Measurements from ENCODE around the gene DCUN1D2. TPM values are rescaled to one million over a fixed set of nuclear protein-coding genes. Genes with fewer than 3 reads are reported as not detected.
"Not testable (repeated sequence)": the region's sequence is repeated elsewhere in the genome, so short reads cannot be mapped to it uniquely, and the experiment has no call there.

DCUN1D2 gene
- total RNA-seq, 2 experiments from 2014 or later = 9.2 to 16.5 TPM

- TF ChIP-seq CTCF (conservative IDR thresholded peaks at IDR 0.05; ENCODE audit: low read length) = peak; percentile 53; the same call in 1 of the 2 replicates
- H3K36me3 ChIP-seq (ENCODE audit: insufficient read depth, low read length); H3K9me2 ChIP-seq (ENCODE audit: insufficient read depth, low read length); H3K9me3 ChIP-seq (ENCODE audit: low read length); H4K20me1 ChIP-seq (ENCODE audit: insufficient read depth, low read length); BruUV-seq (replicated peaks); H2AFZ ChIP-seq (ENCODE audit: low read length); H3K4me3 ChIP-seq (ENCODE audit: low read depth, low read length, poor library complexity, severe bottlenecking): not testable (repeated sequence)
- intact Hi-C loops (cut with micrococcal nuclease; ENCODE audit: unreplicated experiment) = loop anchor here (2.0 kb wide), 1 partner anchor 508 kb away; no protein-coding TSS in a partner anchor
- peak; percentile 65 for DNase-seq (ENCODE audit: low spot score)
- H3K4me1 ChIP-seq (ENCODE audit: insufficient read depth, low read length, poor library complexity, severe bottlenecking) = peaks cover 35% of the 10 kb centered on the region
- POLR2A ChIA-PET = interaction anchor here (0.6 to 0.7 kb wide), 2 partner anchors 153 to 241 kb away, joined by 3 to 5 read pairs; no protein-coding TSS in a partner anchor
- H3K79me2 ChIP-seq (ENCODE audit: insufficient read depth, low read depth, low read length) = peaks cover 12% of the 10 kb centered on the region; the same call in 1 of the 2 replicates
- peak overlapping the region; percentile 100 for H3K4me2 ChIP-seq (ENCODE audit: low read length)
- CTCF ChIA-PET (ENCODE audit: unreplicated experiment) = interaction anchor here (1.2 kb wide), 1 partner anchor 12 kb away, joined by 3 read pairs; no protein-coding TSS in a partner anchor
- H3K27ac ChIP-seq (ENCODE audit: low read depth, low read length, poor library complexity, severe bottlenecking) = peak overlapping the region; percentile 94
Observed at GRCh38 chr13:113450861-113451620, 39.5 kb downstream of the DCUN1D2 start.

- H3K4me1 ChIP-seq (ENCODE audit: insufficient read depth, low read length, poor library complexity, severe bottlenecking) = peaks cover 40% of the 10 kb centered on the region
- BruUV-seq (replicated peaks); POLR2A ChIA-PET; H2AFZ ChIP-seq (ENCODE audit: low read length); H4K20me1 ChIP-seq (ENCODE audit: insufficient read depth, low read length); H3K9me3 ChIP-seq (ENCODE audit: low read length); H3K9me2 ChIP-seq (ENCODE audit: insufficient read depth, low read length); DNase-seq (ENCODE audit: low spot score); H3K36me3 ChIP-seq (ENCODE audit: insufficient read depth, low read length); CTCF ChIA-PET (ENCODE audit: unreplicated experiment): not testable (repeated sequence)
- peaks cover 12% of the 10 kb centered on the region; the same call in 1 of the 2 replicates for H3K79me2 ChIP-seq (ENCODE audit: insufficient read depth, low read depth, low read length)
- H3K27ac ChIP-seq (ENCODE audit: low read depth, low read length, poor library complexity, severe bottlenecking) = peak overlapping the region; percentile 94
- peak overlapping the region; percentile 100 for H3K4me2 ChIP-seq (ENCODE audit: low read length)
- intact Hi-C loops (cut with micrococcal nuclease; ENCODE audit: unreplicated experiment) = loop anchor here (2.0 kb wide), 1 partner anchor 508 kb away; no protein-coding TSS in a partner anchor
- peak overlapping the region; percentile 93 for H3K4me3 ChIP-seq (ENCODE audit: low read depth, low read length, poor library complexity, severe bottlenecking)
Observed at GRCh38 chr13:113450348-113450744, 40.2 kb downstream of the DCUN1D2 start.

- ChIA-PET POLR2A (no interaction called here), CTCF (ENCODE audit: unreplicated experiment) (no interaction called here)
- Histone ChIP-seq H3K4me2 (ENCODE audit: low read length) (peak overlapping the region; percentile 100), H3K36me3 (ENCODE audit: insufficient read depth, low read length) (peaks cover 8% of the 10 kb centered on the region; the same call in 1 of the 2 replicates), H3K79me2 (ENCODE audit: insufficient read depth, low read depth, low read length) (peaks cover 12% of the 10 kb centered on the region; the same call in 1 of the 2 replicates), H4K20me1 (ENCODE audit: insufficient read depth, low read length) (no peaks in the 10 kb centered on the region), H3K9me3 (ENCODE audit: low read length) (no peaks in the 10 kb centered on the region), H3K9me2 (ENCODE audit: insufficient read depth, low read length) (no peaks in the 10 kb centered on the region), H3K4me3 (ENCODE audit: low read depth, low read length, poor library complexity, severe bottlenecking) (peak overlapping the region; percentile 93), H3K27ac (ENCODE audit: low read depth, low read length, poor library complexity, severe bottlenecking) (peak overlapping the region; percentile 94), H2AFZ (ENCODE audit: low read length) (peak overlapping the region; percentile 25; the same call in 1 of the 2 replicates), H3K4me1 (ENCODE audit: insufficient read depth, low read length, poor library complexity, severe bottlenecking) (peaks cover 46% of the 10 kb centered on the region)
- intact Hi-C loops (cut with micrococcal nuclease; ENCODE audit: unreplicated experiment) = loop anchor here (1.0 to 2.0 kb wide), 5 partner anchors 56 to 507 kb away; partner anchors contain the start of genes CUL4A and LAMP1
- DNase-seq (ENCODE audit: low spot score) = no peak
- TSS peak; percentile 95 for BruUV-seq (replicated peaks)
- TF ChIP-seq CTCF (conservative IDR thresholded peaks at IDR 0.05; ENCODE audit: low read length) = no peak
- no peak for TF ChIP-seq EZH2phosphoT487 (IDR thresholded peaks at IDR 0.05; ENCODE audit: borderline replicate concordance, low read depth, low read length)
Observed at GRCh38 chr13:113449693-113450347, 40.7 kb downstream of the DCUN1D2 start.
